Measurements from ENCODE around the gene IRF2. TPM values are rescaled to one million over a fixed set of nuclear protein-coding genes. Genes with fewer than 3 reads are reported as not detected.

IRF2 gene
- total RNA-seq, 2 donors from 2014 or later, result 17.3 to 24.6 TPM

DNA sequence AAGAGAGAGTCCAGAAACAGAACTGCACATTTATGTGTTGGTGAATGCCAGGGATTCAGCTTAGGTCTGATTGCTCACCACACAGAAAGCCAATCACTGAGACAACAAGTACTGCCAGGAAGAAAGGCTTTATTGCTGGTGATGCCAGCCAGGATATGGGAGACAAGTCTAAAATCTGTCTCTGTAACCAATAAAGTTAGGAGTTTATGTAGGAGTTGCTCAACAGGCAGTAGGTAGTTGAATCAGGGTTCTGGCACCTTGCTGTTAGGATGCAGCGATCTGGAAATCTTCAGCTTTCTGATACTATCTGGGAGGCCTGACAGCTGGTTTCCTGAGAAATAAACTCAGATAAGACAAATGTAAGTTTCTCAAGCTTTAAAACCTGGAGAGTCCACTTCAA lies 136.4 kb downstream of the IRF2 start:
- Mint-ChIP-seq H3K36me3 (ENCODE audit: low read depth) (no peaks in the 10 kb centered on the region), H3K27ac (no peak overlapping the region), H3K9me3 (no peaks in the 10 kb centered on the region), H3K4me1 (no peaks in the 10 kb centered on the region), H3K4me3 (no peak overlapping the region), H3K27me3 (ENCODE audit: insufficient read depth) (peaks cover 2% of the 10 kb centered on the region)
- Histone ChIP-seq H3K4me1 (ENCODE audit: control insufficient read depth, insufficient read depth, low read length) (no peaks in the 10 kb centered on the region), H3K27ac (ENCODE audit: low read depth, low read length) (no peak overlapping the region), H3K27me3 (ENCODE audit: control insufficient read depth, insufficient read depth, low read length, poor library complexity, severe bottlenecking) (no peaks in the 10 kb centered on the region), H3K4me3 (ENCODE audit: low read length) (no peak overlapping the region), H3K9ac (ENCODE audit: extremely low read depth, low read length, poor library complexity, severe bottlenecking) (no peak overlapping the region), H3K9me3 (ENCODE audit: control insufficient read depth, low read length) (no peaks in the 10 kb centered on the region), H3K36me3 (ENCODE audit: control insufficient read depth, insufficient read depth, low read length) (no peaks in the 10 kb centered on the region)
- no peak for DNase-seq
- WGBS, 2 experiments (ENCODE audit: insufficient coverage in 1 of 2, insufficient read length in 1 of 2), result 93% methylated on average over 1 of the region's 1 CpG; no CpG with 5 or more reads in 1 of the 2 experiments
- TF ChIP-seq, protein P1, sequence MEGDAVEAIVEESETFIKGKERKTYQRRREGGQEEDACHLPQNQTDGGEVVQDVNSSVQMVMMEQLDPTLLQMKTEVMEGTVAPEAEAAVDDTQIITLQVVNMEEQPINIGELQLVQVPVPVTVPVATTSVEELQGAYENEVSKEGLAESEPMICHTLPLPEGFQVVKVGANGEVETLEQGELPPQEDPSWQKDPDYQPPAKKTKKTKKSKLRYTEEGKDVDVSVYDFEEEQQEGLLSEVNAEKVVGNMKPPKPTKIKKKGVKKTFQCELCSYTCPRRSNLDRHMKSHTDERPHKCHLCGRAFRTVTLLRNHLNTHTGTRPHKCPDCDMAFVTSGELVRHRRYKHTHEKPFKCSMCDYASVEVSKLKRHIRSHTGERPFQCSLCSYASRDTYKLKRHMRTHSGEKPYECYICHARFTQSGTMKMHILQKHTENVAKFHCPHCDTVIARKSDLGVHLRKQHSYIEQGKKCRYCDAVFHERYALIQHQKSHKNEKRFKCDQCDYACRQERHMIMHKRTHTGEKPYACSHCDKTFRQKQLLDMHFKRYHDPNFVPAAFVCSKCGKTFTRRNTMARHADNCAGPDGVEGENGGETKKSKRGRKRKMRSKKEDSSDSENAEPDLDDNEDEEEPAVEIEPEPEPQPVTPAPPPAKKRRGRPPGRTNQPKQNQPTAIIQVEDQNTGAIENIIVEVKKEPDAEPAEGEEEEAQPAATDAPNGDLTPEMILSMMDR (conservative IDR thresholded peaks at IDR 0.05), result no peak

Other genes starting within 250 kb of the IRF2 start
- 10 to 100 TPM; 49.8 to 62.9 TPM for gene CASP3, start 174.9 kb upstream of the IRF2 start, total RNA-seq
- gene PRIMPOL, start 175.2 kb upstream of the IRF2 start, total RNA-seq, result 10 to 100 TPM; 10.1 to 12.0 TPM

Data from endodermal cell (in vitro differentiated cells).